Measurements from ENCODE around the gene ATP5PD.

The ATP5PD gene

DNA sequence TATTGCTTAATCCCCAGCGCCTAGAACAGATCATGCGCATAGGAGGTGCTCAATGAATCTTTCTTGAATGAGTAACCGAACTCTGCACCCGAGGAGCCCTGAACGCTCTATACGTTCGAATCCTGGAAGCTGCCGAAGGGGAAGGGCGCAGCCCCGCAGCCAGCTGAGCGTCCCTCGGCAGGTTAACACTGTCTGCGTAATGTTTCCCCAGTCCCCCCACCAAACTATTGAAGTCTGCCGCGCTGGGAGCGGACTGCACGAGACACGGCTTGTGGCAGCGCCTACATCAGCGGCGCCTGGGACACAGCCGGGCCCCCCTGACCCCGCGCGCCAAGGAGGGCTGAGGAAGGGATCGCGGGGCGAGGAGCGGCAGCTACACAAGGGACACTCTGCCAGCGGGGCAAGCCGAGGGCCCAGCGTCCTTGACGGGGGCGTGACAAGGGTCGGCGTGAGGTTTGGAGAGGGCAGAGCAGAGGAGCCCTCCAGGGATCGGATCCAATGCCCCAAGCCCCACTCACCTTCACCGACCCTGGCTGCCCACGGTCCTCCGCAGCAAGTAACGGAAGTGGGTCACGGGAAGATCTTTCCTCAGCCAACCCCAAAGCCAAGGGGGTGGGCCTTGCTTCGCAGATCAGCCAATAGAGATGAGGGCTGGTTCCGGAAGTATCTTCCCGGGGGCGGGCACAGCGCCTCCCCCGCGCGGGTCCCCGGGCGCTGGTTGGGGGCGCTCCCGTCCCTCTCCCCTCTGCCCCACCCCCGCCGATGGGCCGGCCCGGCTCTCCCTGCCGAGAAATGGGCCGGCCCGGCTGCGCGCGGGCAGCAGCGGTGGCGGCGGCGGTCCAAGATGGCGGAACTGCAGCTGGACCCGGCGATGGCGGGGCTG is at the start of gene ATP5PD, which contains the start of gene KCTD2:
ATP5PD (minus strand) TSS at position 563 of the 883 bp plus-strand sequence. CDS start 4,319 bp downstream, outside the sequence.
KCTD2 (plus strand) TSS at position 819 of the 883 bp plus-strand sequence; CDS start at position 845, 26 bp downstream.
- DNase-seq: peak; percentile 94

DNA sequence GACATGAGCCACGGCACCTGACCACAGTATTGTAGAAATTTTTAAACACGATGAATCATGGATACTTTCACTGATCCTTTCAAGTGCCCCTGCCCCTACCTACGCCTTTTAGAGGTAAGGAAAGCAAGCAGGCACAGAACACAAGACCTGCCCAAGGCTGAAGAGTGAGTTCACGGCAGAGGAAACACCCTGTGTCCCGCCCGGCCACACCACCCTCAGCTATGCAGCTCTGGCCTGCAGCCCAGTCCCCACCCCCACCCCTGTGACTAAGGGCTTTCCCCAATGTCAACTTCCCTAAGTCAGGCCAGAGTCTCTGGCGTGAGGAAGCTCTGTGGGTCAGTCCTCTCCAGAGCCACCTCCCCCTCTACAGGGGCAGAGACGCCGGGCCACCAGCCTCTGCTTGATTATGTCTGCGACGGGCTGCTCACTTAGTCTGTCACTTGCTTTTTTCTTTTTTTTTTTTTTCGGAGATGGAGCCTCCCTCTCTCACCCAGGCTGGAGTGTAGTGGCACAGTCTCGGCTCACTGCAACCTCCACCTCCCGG is 49.4 kb upstream of the ATP5PD start:
- DNase-seq: peak; percentile 89

DNA sequence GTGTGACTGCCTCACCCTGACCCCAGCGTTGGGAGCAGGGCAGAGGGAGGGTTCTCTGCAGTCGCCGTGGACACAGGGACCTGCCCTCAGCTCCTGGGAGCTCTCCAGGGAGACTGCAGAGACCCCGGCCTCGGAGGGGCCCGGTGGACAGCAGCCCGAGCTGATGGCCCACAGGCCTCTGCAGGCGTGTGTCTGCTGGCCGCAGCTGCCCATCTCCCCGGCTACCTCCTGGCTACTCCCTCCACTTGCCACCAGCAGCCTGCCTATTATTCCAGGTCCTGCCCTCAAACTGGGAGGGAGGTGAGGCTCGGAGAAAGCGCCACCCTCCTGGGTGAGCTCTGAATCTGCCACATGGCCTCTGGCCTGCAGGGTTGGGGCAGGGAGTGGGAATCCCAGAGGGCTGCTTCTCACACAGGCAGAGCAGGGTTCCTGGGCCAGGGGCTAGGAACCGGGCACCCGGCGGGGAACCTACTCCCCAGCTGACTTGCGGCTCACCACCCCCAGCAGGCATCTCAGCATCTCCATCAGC is 48.2 kb upstream of the ATP5PD start:
- no peak for DNase-seq

DNA sequence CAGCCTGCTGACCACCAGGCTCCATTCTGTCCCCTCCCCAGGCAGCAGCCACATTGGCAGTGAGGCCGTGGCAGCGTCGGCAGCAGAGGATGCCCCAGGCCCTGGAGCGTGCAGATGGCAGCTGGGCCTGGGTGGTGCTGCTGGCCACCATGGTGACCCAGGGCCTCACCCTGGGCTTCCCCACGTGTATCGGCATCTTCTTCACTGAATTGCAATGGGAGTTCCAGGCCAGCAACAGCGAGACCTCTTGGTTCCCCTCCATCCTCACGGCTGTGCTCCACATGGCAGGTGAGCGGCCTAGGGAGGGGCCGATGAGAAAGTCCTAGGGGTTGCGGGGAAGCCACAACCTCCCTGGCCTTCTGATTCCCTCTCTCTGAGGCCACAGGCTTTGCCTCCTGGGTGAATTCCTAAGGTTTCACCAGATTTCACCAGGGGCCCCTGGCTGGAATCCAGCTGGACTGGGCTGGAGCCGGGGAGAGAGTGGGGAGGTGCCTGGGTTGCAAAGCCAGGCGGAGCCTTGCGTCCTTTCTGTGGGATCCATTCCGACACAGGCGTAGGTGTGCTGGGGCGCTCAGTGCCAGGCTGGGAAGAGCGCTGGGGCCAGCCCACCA is 46.9 kb upstream of the ATP5PD start:
- DNase-seq: no peak

DNA sequence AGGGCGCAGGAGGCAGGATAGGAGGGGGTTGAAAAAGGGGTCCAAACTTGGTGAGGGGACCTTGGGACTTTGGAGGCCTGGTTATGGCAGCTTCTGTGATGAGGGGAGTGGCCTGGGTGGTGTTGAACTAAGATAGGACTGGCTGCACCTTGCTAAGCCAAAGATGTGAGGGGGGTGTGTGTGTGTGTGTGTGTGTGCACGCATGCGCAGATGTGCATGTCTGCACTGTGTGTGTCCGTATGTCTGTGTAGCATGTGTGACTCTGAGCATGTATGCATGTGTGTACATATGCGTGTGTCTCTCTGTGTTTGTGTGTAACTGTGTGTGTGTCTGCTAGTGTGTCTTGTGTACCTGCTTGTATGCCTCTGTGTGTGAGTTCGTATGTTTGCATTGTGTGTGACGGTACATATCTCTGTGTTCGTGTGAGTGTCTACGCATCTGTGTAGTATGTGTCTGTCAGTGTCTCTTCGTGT is 45.1 kb upstream of the ATP5PD start:
- no peak for DNase-seq

DNA sequence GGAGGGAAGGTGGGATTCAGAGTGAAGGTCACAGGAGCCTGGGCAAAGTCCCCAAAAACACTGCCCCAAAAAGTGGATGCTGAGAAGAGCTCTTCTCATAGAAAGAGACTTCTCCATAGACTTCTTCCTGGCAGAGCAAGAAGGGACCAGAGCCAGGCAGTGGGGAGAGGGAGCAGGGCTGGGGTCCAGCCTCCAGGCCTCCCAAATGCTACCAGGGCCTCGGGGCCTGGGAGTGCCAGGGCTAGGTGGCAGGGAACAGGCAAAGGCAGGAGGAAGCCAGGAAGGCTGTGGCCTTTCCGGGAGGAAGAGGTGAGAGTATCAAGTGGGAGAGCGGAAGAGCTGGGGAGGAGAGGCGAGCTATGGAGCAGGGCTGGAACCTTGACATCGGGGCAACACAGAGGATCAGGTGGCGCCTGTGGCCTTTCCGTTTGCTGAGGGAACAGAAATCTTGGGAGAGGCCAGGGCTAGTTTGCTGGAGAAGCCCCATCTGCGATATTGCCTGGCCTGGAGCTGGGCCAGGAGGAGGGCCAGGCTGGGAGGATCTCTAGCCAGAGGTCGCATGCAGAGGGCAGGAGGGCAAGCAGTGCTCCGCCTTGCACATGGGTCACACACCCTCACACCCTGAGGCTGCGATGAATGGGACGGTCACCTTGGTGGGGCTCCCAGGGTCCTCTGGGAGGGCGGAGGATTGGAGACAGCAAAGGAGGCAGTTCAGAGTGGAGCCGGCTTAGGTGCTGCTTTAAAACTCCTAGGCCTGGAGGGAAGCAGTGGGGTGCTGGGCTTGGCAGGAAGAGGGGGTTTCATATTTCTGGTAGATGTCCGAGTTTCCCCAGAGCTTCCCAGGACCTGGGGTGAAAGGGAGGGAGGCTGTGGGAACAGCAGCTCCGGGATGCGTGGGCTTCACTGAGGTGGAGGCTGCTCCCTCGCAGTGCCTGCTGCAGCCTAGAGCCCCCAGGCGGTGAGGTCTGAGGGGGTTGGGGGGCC is 44.4 kb upstream of the ATP5PD start:
- DNase-seq: no peak

DNA sequence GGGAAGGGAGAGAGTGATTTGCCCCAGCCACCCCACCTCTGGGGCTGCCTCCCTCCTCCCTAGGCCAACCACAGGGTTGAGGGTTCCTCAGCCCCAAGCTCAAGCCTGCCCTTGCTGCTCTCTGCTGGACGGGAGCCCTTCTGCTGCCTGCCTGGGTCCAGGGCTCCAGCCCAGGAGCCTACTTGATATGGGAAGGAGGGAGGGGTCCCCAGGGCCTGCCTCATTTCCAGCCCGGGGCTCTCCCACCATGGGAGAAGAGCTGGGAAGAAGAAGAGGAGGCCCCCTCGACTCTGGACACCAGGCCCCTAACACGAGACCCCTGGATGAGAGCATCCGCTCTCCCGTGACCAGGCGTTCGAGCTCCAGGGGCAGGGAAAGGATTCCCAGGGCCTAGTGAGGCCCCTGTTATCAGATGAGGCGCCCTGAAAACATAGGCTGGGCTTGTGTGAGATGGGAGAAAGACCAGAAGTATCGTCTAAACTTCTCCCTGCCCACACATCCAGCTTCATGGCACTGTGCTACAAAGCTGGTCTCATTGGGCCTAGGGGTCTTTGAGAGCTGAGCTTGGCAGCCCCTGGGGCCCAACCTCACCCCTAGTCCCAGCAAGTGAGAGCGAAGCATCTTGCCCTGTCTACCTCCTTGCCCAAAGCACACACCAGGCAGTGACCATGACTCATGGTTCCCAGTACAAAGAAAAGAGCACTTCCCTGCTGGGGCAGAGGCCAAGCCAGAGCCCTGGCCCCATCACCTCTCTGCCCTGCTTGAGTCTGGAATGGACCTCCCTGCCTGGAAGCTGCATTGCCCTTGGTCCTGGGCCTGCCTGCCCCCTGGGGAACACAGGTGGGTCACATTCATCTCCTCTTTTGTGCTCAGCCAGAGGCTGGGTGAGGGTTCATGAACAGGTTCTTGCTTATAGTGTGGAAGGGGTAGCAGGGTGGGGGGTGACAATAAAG is 42.0 kb upstream of the ATP5PD start:
- DNase-seq: peak; percentile 38

DNA sequence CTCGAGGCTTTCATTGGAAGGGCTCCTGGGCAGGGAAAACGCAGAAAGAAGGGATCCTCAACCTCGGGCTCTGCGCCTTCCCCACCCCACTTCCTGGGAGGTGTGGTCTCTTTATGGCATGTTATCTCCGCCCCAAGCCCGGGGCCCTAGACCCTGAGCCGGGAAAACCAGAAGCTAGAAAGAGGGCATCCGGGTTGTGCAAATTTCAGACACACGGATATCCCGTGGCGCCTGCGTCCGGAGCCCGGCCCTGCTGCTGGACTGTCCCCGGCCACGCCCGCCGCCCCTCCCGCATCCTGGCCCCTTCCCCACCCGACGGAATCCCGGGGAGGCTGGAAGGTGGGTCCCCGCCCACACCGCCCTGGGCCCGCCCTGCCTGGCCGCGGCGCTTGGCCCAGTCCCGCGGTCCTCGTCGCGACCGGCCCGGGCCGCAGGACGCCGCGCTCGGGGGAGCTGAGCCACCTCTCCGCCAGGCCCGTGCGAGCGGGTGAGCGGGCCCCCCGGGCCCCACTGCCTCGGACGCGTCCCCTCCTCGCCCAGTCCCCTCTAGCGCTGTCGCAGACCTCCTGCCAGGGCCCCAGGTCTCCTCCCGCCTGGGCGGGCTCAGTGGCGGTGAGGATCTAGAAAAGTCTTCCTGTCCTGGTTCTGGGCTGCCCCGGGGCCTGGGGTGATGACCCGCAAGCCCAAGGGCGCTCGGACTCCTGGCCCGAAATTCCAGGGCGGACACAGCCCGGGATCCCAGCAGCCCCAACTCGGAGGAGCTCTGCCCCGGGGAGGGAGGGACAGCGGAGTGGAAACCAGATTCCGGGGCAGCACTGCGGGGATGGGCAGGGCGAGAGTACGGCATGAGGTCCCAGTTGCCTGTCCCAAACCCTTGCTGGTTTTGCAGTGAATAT is 41.0 kb upstream of the ATP5PD start, which contains the start of gene SLC16A5:
SLC16A5 (plus strand) TSS at position 397 of the 896 bp plus-strand sequence. CDS start 5,683 bp downstream, outside the sequence.
- peak; percentile 79 for DNase-seq

DNA sequence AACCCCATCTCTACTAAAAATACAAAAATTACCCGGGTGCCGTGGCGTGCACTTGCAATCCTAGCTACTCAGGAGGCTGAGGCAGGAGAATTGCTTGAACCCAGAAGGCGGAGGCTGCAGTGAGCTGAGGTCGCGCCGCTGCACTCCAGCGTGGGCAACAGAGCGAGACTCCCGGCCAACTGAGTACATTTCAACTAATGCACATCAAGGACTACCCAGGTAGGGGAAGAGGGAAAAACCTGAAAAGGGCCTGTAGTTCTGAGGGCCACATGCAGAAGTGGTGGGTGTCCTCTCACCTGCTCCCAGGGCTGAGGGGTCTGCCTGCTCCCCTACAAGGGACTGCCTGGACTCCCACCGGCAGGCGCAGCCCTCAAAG is 40.4 kb upstream of the ATP5PD start:
- no peak for DNase-seq

DNA sequence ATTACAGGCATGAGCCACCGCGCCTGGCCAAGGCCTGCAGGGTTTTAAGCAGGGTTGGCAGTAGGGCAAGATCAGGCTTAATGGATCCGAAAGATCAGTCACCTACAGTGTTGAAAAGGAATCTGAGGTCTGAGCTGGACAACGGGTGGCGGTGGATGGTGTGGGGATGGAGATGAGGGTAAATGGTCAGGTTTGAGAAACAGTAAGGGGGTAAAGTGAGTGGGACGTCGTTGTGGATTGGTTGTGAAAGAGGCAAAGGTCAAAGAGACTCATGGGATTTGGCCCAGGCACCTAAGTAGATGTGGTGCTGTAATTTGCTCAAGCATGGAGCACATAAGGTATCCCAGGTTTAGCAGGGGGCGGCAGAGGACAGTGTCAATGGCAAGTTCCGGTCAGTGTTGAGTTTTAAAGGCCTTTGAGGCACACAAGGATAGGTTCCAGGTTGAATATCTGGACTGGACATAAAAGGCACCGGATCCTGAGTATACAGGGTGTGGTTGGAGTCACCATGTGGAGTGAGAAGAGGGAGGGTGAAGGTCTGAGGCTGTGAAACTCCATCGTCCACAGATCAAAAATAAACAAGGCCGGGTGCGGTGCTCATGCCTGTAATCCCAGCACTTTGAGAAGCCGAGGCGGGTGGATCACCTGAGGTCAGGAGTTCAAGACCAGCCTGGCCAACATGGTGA is 39.9 kb upstream of the ATP5PD start:
- no peak for DNase-seq

DNA sequence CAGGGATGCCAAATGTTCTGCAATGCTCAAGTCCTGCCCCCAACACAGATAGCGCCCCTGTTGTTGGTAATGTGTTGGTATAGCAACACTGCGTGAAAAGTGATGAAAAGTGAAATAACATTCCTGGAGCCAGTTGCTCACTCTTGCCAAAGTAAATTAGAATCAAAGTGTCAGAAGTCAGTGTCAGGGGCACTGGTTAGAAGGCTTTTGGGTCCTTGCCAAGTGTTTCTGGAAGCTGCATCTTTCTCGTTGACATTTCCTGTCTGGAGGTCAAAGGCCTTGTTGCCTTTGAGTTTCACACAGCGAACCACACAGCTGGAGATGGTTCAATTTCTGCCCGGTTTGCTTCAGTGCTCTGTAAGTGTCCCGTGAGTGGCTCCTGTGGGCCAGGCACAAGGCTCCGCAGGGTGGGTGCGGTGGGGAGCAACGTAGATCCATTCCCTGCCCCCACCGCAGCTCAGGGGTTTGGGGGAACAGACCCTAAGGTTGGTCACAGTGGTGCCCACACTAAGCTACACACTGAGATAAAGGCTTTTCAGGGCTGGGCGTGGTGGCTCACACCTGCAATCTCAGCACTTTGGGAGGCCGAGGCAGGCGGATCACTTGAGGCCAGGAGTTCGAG is 37.4 kb upstream of the ATP5PD start:
- DNase-seq: no peak

DNA sequence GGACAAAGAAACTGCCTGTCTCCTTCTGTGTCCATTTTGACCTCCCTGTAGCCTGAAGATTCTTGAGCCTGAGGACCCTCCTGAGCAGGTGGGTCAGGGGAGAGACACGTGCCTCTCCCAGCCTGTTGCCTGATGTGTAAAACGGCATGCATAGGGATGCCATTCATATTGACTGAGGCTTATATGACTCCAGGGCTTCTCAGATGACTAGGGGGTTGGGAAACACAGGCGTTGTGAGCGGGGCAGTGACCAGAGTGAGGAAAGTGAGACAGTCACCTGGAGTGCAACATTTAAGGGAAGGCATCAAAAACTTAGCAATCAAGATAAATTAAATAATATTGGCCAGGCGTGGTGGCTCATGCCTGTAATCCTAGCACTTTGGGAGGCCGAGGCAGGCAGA is 35.9 kb upstream of the ATP5PD start:
- no peak for DNase-seq

DNA sequence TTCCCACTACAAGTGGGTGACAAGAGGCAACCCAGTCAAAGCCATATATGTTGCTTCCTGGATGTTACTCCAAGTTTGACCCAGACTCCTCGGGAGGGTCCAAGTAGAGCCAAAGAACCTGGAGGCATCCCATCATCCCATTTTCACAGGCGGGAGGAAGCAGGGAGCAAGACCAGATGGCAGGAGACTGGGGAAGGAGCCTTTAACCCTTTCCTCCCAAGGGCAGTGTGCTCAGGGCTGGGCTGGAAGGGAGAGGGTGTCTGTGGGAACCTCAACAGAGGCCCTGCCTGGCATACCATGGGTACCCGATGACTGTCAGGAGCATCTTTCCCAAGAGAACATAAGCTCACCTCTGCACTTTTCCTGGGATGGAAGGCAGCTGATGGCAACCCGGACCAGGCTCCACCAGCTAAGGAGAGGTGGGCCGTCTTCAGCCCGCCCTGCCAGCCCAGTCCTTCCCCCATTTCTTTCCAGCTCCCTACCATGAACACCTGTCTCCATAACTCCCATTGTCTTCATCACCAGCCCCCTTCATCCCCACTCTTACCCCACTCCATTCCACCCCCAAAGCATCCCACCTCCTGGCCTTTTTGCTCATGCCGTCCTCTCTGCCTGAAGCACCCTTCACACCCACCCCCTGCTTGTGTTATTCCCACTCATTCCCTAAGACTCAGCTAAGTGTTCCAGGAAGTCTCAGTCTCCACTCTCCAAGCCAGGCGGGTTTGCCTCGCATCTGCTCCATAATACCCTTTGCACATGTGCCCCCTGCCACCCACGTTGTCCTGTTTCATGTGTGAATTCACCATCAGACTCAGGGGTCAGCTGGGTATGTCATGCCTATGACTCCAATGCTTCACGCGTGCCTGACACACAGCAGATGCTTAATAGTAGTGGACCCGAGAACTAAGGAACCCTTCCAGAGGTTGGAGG is 35.1 kb upstream of the ATP5PD start:
- no peak for DNase-seq

DNA sequence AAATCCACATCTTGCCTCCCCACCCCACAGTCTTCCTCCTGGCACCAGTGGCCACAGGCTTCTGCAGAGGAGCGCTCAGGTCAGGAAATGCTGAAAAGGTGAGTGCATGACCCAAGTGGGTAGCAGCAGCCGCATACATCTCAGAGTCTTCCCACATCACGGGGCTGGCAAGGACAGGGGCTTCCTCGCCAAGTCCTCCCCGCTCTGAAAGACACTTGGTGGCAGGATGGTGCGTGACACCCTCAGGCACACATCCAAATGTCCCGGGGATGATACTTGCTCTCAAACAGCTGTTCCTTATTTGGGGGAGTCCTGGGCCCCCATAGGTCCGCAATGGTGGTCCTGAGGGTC is 32.2 kb upstream of the ATP5PD start:
- no peak for DNase-seq

DNA sequence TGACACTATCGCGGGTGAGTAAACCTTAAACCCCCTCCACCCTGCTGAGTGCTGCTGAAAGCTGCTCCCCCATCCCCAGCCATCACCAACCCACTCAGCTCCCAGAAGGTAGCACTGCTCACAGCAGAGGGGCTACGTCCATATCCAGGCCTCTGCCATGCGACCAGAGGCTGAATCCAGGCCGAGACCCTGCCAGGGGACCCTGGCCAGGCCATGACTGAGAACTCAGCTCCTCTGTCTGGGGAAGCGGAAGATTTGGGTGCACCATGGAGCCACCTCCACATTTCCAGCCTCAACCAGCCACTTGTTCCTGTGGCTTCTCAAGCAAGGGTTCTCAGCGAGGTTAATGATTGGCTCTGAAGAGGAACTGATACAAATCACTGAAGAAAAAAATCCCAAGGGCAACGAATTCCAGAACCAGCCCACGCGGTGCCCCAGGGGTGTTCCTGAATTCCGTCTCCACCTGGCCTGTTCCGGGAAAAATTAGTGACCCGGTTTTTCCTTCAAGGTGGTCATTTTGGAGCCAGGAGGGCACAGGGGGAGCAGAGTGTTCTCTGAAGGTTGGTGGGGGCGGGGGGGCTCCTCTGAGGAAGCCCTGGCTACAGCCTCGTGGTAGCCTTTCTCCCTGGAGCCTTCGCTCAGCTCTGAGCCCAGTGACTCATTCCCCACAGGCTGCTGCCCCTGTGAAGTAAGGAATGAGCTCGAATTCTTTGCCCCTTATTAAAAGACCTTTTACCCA is 31.7 kb upstream of the ATP5PD start:
- DNase-seq: peak; percentile 28

DNA sequence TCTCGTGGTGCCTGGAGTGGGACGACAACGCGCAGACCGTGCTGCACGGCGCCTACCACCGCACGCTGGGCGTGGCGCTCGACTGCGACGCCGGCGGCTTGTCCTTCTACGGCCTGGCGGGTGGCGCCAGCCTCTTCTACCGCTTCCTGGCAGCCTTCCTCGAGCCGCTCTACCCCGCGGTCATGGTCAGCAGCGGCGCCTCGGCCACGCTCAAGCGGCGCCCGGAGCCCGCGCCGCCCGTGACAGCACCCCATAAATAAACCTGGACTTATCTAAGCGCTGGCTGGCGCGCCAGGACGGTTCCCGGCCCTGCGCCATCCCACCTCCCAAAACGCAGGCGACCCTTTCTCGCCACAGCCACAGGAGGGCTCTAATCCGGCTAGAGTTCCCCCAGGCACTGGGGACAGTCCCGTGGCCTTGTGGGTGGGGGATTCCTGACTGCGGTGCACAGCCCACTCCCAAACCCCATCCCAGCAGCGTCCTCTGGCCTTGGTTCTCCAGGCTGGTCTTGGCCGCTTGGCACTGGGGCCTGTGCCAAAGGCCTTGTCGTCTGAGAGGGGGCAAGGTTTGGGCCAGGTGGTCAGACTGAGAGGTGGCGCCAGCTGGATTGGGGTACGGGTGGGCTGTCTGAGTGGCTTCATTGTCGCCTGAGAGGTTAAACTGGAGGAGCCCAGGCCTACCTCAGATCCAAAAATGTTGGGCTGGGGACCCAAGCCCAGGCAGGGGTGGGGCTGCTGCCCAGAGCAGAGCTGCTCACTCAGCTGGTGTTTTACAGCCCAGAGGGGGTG is 30.9 kb upstream of the ATP5PD start:
- no peak for DNase-seq

All from MV-4-11 (cell line).